Kidney (tissue), 14 donors: ENCODE measurements around the gene PEX14. TPM values are rescaled to one million over a fixed set of nuclear protein-coding genes. Genes with fewer than 3 reads are reported as not detected.
"Not testable (repeated sequence)": the region's sequence is repeated elsewhere in the genome, so short reads cannot be mapped to it uniquely, and the experiment has no call there.

ENCODE experiments used
- DNase-seq, 5 donors: peaks; one replicate each; pipeline ENCODE4 v3.0.0-alpha.2; 2013 to 2020
- FAIRE-seq: peaks from 2 replicates; lab custom pipeline; 2012; peaks lifted over from hg19 to GRCh38; lab: Jason Lieb, UNC
- H3K27ac ChIP-seq, 2 donors: one replicate each; pipeline ENCODE4 v1.7.0; 2013; ENCODE audit warnings: low read depth in 2 of 2, low read length in 2 of 2, inconsistent platforms in 1 of 2
- H3K27me3 ChIP-seq: one replicate; pipeline ENCODE4 v1.7.1; 2013; ENCODE audit warnings: low read length, inconsistent platforms; ENCODE audit not compliant: control insufficient read depth, insufficient read depth
- H3K36me3 ChIP-seq, 3 donors: one replicate each; pipeline versions ENCODE4 v1.7.0 to v1.7.1; 2013; ENCODE audit warnings: low read length in 3 of 3, control low read depth in 1 of 3, inconsistent platforms in 1 of 3; ENCODE audit not compliant: insufficient read depth in 3 of 3, control insufficient read depth in 2 of 3
- H3K4me1 ChIP-seq, 3 donors: one replicate each; pipeline versions ENCODE4 v1.7.0 to v1.7.1; 2013; ENCODE audit warnings: low read length in 3 of 3, inconsistent platforms in 1 of 3, low read depth in 1 of 3; ENCODE audit not compliant: control insufficient read depth in 2 of 3, insufficient read depth in 2 of 3
- H3K4me3 ChIP-seq, 3 donors: one replicate each; pipeline versions ENCODE4 v1.7.0 to v1.8.1; 2013; ENCODE audit warnings: low read length in 3 of 3, control low read depth in 1 of 3, inconsistent platforms in 1 of 3
- H3K9ac ChIP-seq, 3 donors: one replicate each; pipeline versions ENCODE4 v1.7.0 to v1.7.1; 2013; ENCODE audit warnings: low read length in 3 of 3, control low read depth in 1 of 3, inconsistent platforms in 1 of 3
- H3K9me3 ChIP-seq, 3 donors: one replicate each; pipeline versions ENCODE4 v1.7.0 to v1.7.1; 2013; ENCODE audit warnings: low read length in 3 of 3, control low read depth in 1 of 3, inconsistent platforms in 1 of 3; ENCODE audit not compliant: control insufficient read depth in 2 of 3, insufficient read depth in 1 of 3
- intact Hi-C: fragments of 100-400 bp; cut with DNase I; formaldehyde crosslinking; loops from one replicate; pipeline ENCODE4 v1.11.1; 2022
- polyA plus RNA-seq: library from polyadenylated mRNA; stranded (reverse); fragments of 350-450 nt; fragmentation: Illumina TruSeq; extraction: RNeasy Lipid Tissue Mini Kit (QIAGEN cat#74804); gene quantifications from one replicate; pipeline ENCODE4 v1.2.3, GENCODE V29; 2014; ENCODE audit warnings: low read depth, low replicate concordance; ENCODE audit not compliant: insufficient read depth
- total RNA-seq: library from RNA; stranded (reverse); fragmentation: NEBNext Ultra II Directional; extraction: Animal tissue kit (Norgen Biotek cat#: 25700); gene quantifications from one replicate; pipeline ENCODE4 v1.2.1, GENCODE V29; 2021
- TF ChIP-seq, protein P1 (sequence below): IDR thresholded peaks from 3 replicates; pipeline ENCODE4 v1.5.1; 2012; ENCODE audit warnings: mild to moderate bottlenecking, moderate library complexity, borderline replicate concordance; ENCODE audit not compliant: insufficient read depth; ENCODE audit errors: extremely low read depth
- donor health status: control.
- donor health status: control.
- donor health status: control.
- donor health status: control.
- donor health status: control.
- donor health status: DM: yes; HTN: yes; CAD: no.
- donor health status: Normal renal cell carcinoma (clear cell type).

The PEX14 gene
- total and polyA plus RNA-seq, 2 donors from 2014 or later: 22.8 to 25.8 TPM

DNA sequence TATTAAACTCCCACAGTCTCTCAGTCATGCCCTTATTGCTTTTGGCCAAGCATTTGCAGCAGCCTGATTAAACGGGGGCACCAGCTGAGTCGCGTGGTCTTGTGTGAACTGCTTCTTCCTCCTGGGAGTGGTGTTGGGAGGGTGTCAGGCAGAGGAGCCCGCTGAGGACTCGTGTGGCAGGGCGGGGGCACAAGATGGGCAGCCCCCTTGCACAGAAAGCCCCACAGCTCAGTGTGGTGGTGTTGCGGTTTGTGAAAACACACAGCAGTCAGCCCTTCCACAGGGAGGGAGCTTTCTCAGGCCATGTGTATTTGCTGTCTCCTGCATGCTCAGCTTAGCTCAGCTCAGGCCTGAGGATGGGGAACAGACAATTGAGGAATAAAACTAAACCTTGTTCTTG lies 22.4 kb downstream of the PEX14 start:
- H3K9ac ChIP-seq: no peak overlapping the region
- DNase-seq (no peak), FAIRE-seq (no peak)
- H3K4me1 ChIP-seq: peaks cover 0 to 15% (median 4%) of the 10 kb centered on the region in 3 donors
- intact Hi-C loops: no loop called here
- H3K27me3 ChIP-seq: no peaks in the 10 kb centered on the region
- H3K9me3 ChIP-seq: no peaks in the 10 kb centered on the region
- no peak overlapping the region for H3K27ac ChIP-seq
- H3K4me3 ChIP-seq: no peak overlapping the region
- TF ChIP-seq, protein P1, sequence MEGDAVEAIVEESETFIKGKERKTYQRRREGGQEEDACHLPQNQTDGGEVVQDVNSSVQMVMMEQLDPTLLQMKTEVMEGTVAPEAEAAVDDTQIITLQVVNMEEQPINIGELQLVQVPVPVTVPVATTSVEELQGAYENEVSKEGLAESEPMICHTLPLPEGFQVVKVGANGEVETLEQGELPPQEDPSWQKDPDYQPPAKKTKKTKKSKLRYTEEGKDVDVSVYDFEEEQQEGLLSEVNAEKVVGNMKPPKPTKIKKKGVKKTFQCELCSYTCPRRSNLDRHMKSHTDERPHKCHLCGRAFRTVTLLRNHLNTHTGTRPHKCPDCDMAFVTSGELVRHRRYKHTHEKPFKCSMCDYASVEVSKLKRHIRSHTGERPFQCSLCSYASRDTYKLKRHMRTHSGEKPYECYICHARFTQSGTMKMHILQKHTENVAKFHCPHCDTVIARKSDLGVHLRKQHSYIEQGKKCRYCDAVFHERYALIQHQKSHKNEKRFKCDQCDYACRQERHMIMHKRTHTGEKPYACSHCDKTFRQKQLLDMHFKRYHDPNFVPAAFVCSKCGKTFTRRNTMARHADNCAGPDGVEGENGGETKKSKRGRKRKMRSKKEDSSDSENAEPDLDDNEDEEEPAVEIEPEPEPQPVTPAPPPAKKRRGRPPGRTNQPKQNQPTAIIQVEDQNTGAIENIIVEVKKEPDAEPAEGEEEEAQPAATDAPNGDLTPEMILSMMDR: no peak
- H3K36me3 ChIP-seq: peaks cover 0 to 5% (median 0%) of the 10 kb centered on the region in 3 donors

DNA sequence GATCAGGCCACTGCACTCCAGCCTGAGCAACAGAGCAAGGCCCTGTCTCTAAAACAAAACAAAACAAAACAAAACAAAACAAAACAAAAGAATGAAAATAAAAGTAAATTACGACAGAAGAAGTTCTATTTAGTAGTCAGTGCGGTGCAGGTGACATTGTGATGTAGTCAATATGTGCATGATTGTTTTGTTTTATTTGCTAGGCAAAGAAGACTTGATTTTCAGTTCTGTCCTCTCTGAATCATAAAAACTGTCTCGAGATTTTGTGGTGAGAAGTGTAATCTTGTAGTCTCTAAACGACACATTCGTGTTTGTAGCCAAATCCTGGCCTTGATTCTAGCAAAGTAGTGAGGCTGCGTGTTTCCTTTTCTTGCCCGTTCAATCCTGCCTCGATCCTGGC lies 23.5 kb downstream of the PEX14 start:
- no peak for FAIRE-seq
- H3K4me3 ChIP-seq: no peak overlapping the region
- H3K36me3 ChIP-seq: peaks cover 0 to 5% (median 0%) of the 10 kb centered on the region in 3 donors
- TF ChIP-seq, protein P1: no peak
- intact Hi-C loops: no loop called here
- peaks cover 0 to 15% (median 4%) of the 10 kb centered on the region in 3 donors for H3K4me1 ChIP-seq
- H3K9ac ChIP-seq: no peak overlapping the region
- no peaks in the 10 kb centered on the region for H3K27me3 ChIP-seq
- no peaks in the 10 kb centered on the region for H3K9me3 ChIP-seq
- H3K27ac ChIP-seq: no peak overlapping the region
- DNase-seq: no peak

DNA sequence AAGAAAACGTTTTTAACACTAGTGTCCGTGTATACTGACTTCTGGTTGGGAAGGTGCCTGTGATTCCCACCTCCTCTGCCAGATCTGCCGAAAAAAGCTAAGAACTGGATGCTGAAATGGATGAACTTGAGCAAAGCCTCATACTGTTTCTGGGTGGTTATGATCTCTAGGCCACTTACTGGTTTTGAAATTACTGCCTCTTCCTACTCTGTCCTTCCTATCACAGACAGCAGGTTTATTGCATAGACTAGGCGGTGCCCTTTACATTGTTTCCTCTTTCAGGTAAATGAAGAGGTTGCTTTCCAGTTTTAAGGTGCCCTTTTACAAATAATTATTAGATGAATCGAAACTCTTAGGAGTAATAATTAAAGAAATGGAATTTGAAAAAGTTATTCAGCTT lies 27.5 kb downstream of the PEX14 start:
- H3K4me3 ChIP-seq: no peak overlapping the region
- FAIRE-seq: no peak
- no peak overlapping the region for H3K9ac ChIP-seq
- TF ChIP-seq, protein P1: no peak
- H3K27ac ChIP-seq: no peak overlapping the region
- no peaks in the 10 kb centered on the region for H3K36me3 ChIP-seq
- no peaks in the 10 kb centered on the region for H3K27me3 ChIP-seq
- no peak for DNase-seq
- peaks cover 0 to 6% (median 5%) of the 10 kb centered on the region in 3 donors for H3K4me1 ChIP-seq
- intact Hi-C loops: no loop called here
- no peaks in the 10 kb centered on the region for H3K9me3 ChIP-seq

DNA sequence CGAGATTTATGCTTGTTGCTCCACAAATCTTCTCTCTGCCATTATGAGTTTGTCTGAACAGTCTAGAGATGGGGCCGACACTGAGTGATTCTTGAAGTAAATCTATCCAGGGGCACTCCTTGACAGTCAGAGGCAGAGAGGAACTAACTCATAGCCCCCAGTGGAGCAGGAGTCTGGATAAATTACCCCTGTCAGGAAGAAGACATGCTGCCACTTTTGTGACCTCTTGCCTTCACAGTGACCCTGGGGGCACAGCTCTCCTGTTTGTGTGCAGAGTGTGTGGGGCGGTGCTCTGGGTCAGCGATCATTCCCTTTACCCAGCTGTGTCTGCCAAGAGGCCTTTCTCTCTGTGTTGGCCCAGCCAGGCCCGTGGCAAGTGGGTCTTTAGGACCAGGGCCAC lies 29.5 kb downstream of the PEX14 start:
- H3K9me3 ChIP-seq: no peaks in the 10 kb centered on the region
- DNase-seq (peak in 4 of 5 donors; percentile 63 to 79 (median 74)), FAIRE-seq (no peak)
- H3K9ac ChIP-seq: no peak overlapping the region
- TF ChIP-seq, protein P1: no peak
- no peaks in the 10 kb centered on the region for H3K27me3 ChIP-seq
- H3K27ac ChIP-seq: no peak overlapping the region
- intact Hi-C loops: no loop called here
- no peak overlapping the region for H3K4me3 ChIP-seq
- peaks cover 0 to 7% (median 6%) of the 10 kb centered on the region in 3 donors for H3K4me1 ChIP-seq
- no peaks in the 10 kb centered on the region for H3K36me3 ChIP-seq

DNA sequence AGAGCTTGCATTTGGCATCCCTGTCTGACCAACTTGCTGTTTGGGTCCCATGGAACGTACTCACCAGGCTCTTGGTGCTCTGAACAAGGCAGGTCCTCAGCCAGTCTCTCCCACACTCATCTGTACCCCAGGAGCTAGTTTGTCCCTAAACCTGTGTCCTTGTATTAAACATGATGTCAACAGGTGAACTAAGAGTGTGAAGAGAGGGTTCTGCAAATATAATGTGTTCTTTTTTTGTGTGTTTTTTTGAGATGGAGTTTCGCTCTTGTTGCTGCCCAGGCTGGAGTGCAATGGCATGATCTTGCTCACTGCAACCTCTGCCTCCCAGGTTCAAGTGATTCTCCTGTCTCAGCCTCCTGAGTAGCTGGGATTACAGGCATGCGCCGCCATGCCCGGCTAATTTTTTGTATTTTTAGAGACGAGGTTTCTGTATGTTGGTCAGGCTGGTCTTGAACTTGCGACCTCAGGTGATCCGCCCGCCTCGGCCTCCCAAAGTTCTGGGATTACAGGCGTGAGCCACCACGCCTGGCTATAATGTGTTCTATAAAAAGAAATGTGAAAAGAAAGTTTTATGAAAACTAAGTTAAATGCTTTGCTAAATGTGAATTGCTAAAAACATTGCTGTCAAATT lies 31.4 kb downstream of the PEX14 start:
- DNase-seq, H3K4me3 ChIP-seq, intact Hi-C loops, H3K27me3 ChIP-seq, H3K36me3 ChIP-seq, H3K9me3 ChIP-seq, H3K9ac ChIP-seq, FAIRE-seq, H3K27ac ChIP-seq: not testable (repeated sequence)
- peaks cover 0 to 20% (median 14%) of the 10 kb centered on the region in 3 donors for H3K4me1 ChIP-seq
